ENCODE measurements around the gene RNF6. TPM values are rescaled to one million over a fixed set of nuclear protein-coding genes. Genes with fewer than 3 reads are reported as not detected.

RNF6 gene
- total RNA-seq, 2 donors from 2014 or later, result 14.1 to 26.2 TPM

- Histone ChIP-seq H3K4me3 (no peak overlapping the region), H3K4me1 (no peaks in the 10 kb centered on the region), H3K9me3 (no peaks in the 10 kb centered on the region), H3K36me3 (peaks cover 67% of the 10 kb centered on the region), H3K27ac (no peak overlapping the region), H3K27me3 (no peaks in the 10 kb centered on the region)
- no peak for DNase-seq (ENCODE audit: low spot score)
- TF ChIP-seq, protein P1, sequence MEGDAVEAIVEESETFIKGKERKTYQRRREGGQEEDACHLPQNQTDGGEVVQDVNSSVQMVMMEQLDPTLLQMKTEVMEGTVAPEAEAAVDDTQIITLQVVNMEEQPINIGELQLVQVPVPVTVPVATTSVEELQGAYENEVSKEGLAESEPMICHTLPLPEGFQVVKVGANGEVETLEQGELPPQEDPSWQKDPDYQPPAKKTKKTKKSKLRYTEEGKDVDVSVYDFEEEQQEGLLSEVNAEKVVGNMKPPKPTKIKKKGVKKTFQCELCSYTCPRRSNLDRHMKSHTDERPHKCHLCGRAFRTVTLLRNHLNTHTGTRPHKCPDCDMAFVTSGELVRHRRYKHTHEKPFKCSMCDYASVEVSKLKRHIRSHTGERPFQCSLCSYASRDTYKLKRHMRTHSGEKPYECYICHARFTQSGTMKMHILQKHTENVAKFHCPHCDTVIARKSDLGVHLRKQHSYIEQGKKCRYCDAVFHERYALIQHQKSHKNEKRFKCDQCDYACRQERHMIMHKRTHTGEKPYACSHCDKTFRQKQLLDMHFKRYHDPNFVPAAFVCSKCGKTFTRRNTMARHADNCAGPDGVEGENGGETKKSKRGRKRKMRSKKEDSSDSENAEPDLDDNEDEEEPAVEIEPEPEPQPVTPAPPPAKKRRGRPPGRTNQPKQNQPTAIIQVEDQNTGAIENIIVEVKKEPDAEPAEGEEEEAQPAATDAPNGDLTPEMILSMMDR (IDR thresholded peaks at IDR 0.05), result no peak
These were observed 8.1 kb downstream of the RNF6 start for GRCh38 chr13:26213982-26214381.

- Histone ChIP-seq H3K4me1 (no peaks in the 10 kb centered on the region), H3K9me3 (no peaks in the 10 kb centered on the region), H3K27me3 (no peaks in the 10 kb centered on the region), H3K36me3 (peaks cover 62% of the 10 kb centered on the region), H3K4me3 (no peak overlapping the region), H3K27ac (no peak overlapping the region)
- DNase-seq (ENCODE audit: low spot score), result no peak
- TF ChIP-seq, protein P1 (IDR thresholded peaks at IDR 0.05), result no peak
These were observed 8.8 kb downstream of the RNF6 start for GRCh38 chr13:26213345-26213744.

- Histone ChIP-seq H3K4me1 (peaks cover 0 to 4% of the 10 kb centered on the region in 2 donors), H3K36me3 (peaks cover 21% of the 10 kb centered on the region), H3K4me3 (no peak overlapping the region), H3K27ac (no peak overlapping the region), H3K9me3 (no peaks in the 10 kb centered on the region), H3K27me3 (no peaks in the 10 kb centered on the region)
- TF ChIP-seq, protein P1 (IDR thresholded peaks at IDR 0.05), result no peak
- DNase-seq (ENCODE audit: low spot score), result no peak
These were observed 13.8 kb downstream of the RNF6 start for GRCh38 chr13:26208287-26208686.

- no peak for DNase-seq (ENCODE audit: low spot score)
- Histone ChIP-seq H3K27me3 (no peaks in the 10 kb centered on the region), H3K9me3 (no peaks in the 10 kb centered on the region), H3K27ac (peak overlapping the region in 1 of 2 donors; percentile 46), H3K36me3 (peaks cover 4% of the 10 kb centered on the region), H3K4me1 (peaks cover 0 to 20% of the 10 kb centered on the region in 2 donors), H3K4me3 (no peak overlapping the region)
- TF ChIP-seq, protein P1 (IDR thresholded peaks at IDR 0.05), result no peak
These were observed 19.6 kb downstream of the RNF6 start for GRCh38 chr13:26202365-26202972.

- DNase-seq (ENCODE audit: low spot score), result no peak
- Histone ChIP-seq H3K27me3 (no peaks in the 10 kb centered on the region), H3K9me3 (peaks cover 0 to 9% of the 10 kb centered on the region in 2 donors), H3K36me3 (no peaks in the 10 kb centered on the region), H3K4me1 (peaks cover 0 to 20% of the 10 kb centered on the region in 2 donors), H3K4me3 (no peak overlapping the region), H3K27ac (no peak overlapping the region)
- TF ChIP-seq, protein P1 (IDR thresholded peaks at IDR 0.05), result no peak
These were observed 21.3 kb downstream of the RNF6 start for GRCh38 chr13:26200811-26201210.

- Histone ChIP-seq H3K27me3 (no peaks in the 10 kb centered on the region), H3K9me3 (peaks cover 4 to 17% of the 10 kb centered on the region in 2 donors), H3K27ac (no peak overlapping the region), H3K4me3 (no peak overlapping the region), H3K36me3 (no peaks in the 10 kb centered on the region), H3K4me1 (peaks cover 0 to 14% of the 10 kb centered on the region in 2 donors)
- DNase-seq (ENCODE audit: low spot score), result no peak
- TF ChIP-seq, protein P1 (IDR thresholded peaks at IDR 0.05), result no peak
These were observed 24.0 kb downstream of the RNF6 start for GRCh38 chr13:26198116-26198515.
